ENCODE data around the gene PSAT1. TPM values are rescaled to one million over a fixed set of nuclear protein-coding genes. Genes with fewer than 3 reads are reported as not detected.
"Not testable (repeated sequence)": the region's sequence is repeated elsewhere in the genome, so short reads cannot be mapped to it uniquely, and the experiment has no call there.

PSAT1 gene
- polyA plus RNA-seq (ENCODE audit: insufficient read length), result 76.7 TPM
- long read RNA-seq, donor 1, transcript PSAT1-202 (9 exons, 2,188 nt), result major isoform, 28 of 29 reads
- long read RNA-seq, donor 1, partial matches to known transcripts, result 0 of 29 reads
- long read RNA-seq, donor 1, other reads (novel, unspliced or antisense), result 0 of 29 reads
- long read RNA-seq, donor 2, transcript PSAT1-202 (9 exons, 2,188 nt), result major isoform, 20 of 21 reads
- long read RNA-seq, donor 2, partial matches to known transcripts, result 0 of 21 reads
- long read RNA-seq, donor 2, other reads (novel, unspliced or antisense), result 0 of 21 reads
- long read RNA-seq, donor 3, transcript PSAT1-202 (9 exons, 2,188 nt), result major isoform, 16 of 28 reads
- long read RNA-seq, donor 3, partial matches to known transcripts, result 10 of 28 reads
- long read RNA-seq, donor 3, other reads (novel, unspliced or antisense), result 0 of 28 reads
- long read RNA-seq, donor 4, result 0 reads
- long read RNA-seq, donor 5, transcript PSAT1-202 (9 exons, 2,188 nt), result major isoform, 40 of 64 reads
- long read RNA-seq, donor 5, partial matches to known transcripts, result 21 of 64 reads
- long read RNA-seq, donor 5, other reads (novel, unspliced or antisense), result 0 of 64 reads
- long read RNA-seq, donor 6, transcript PSAT1-202 (9 exons, 2,188 nt), result major isoform, 30 of 32 reads
- long read RNA-seq, donor 6, partial matches to known transcripts, result 0 of 32 reads
- long read RNA-seq, donor 6, other reads (novel, unspliced or antisense), result 0 of 32 reads
- long read RNA-seq, donor 7, transcript PSAT1-202 (9 exons, 2,188 nt), result major isoform, 39 of 50 reads
- long read RNA-seq, donor 7, partial matches to known transcripts, result 10 of 50 reads
- long read RNA-seq, donor 7, other reads (novel, unspliced or antisense), result 0 of 50 reads
- long read RNA-seq, donor 8, transcript PSAT1-202 (9 exons, 2,188 nt), result major isoform, 6 of 6 reads
- long read RNA-seq, donor 8, partial matches to known transcripts, result 0 of 6 reads
- long read RNA-seq, donor 8, other reads (novel, unspliced or antisense), result 0 of 6 reads

- DNase-seq, result peak; percentile 89
Measured at GRCh38 chr9:78296893-78297671, at the start of gene PSAT1. Gene PSAT1, plus strand, starts transcription at chr9:78297125. Its CDS starts 86 bp downstream, at chr9:78297211.

GRCh38 chr9:78248635-78249034, 48.3 kb upstream of the PSAT1 start:
- no peak for DNase-seq

- no peak for DNase-seq
Measured at GRCh38 chr9:78249542-78249941, 47.4 kb upstream of the PSAT1 start.

- DNase-seq, result no peak
Measured at GRCh38 chr9:78252616-78253015, 44.3 kb upstream of the PSAT1 start.

DNA sequence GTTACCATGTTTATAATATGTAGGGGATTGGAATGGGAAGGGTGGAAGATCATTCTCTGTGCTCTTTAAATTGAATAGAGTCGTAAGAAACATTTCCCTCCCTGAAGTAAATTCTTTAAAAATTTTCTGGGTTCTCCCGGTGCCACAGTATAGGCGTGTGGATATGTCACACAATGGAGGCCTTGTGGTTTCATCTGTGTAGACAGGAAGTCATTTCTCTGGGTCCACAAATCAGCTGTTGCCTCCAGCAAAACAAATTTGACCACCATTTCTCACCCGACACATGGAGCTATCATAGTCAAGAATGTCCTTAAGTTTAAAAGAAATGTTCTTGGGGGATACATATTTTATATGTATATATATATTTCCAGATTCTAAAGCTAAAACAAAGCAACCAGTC, 43.6 kb upstream of the PSAT1 start:
- no peak for DNase-seq

GRCh38 chr9:78261403-78262001, 35.4 kb upstream of the PSAT1 start:
- DNase-seq, result peak; percentile 20

DNA sequence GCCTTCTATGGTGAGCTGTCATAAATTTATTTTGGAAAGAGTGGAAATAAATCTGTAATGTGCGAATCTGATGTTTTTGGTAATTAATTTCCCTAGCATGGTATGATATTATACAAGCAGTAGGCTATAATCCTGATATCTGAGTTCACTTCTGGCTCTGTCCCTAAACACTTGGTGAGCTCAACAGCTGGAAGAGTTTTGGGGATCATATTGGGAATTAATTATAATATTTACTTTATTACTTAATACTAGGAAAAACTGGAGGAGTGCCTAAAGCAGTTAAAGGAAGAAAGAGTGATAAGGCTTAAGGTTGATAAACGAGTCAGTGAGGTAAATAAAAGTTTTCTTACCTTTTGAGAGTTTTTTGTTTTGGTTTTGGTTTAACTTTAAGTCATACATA, 34.3 kb upstream of the PSAT1 start:
- DNase-seq, result no peak

DNA sequence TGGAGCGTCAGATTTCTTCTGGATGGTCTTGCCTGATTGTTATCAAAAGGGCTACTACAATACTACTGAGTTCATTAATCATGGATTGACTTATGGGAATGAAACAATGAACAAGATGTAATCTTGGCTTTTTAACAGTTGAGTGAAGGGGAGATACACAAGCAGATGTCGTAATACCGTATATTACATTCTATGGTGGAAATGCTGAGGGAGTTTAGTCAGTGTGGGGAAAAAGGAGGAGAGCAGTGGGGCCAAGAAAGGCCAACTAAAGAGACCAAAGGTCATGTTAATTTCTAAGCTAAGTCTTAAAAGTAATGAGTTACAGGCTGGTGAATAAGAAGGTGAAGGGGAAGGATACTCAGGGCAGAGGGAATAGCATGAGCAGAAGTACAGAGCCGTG, 29.0 kb upstream of the PSAT1 start:
- no peak for DNase-seq

DNA sequence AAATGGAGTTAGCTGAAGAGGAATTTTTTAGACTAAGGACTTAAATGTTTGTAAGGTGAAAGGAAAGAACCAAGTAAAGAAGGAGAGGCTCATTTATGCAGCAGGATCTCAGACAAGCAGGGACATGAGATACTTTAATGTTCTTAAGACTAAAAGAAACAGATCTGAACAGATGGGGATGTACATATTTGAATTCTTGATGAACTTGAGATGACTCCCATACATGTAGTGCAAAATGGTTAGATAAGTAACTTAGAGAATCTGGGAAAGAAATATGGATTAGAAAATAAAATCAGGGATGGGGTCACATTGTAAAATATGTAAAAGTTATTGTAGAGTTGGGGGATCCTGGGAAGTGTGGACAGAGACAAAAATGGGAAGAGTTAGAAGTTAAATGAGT, 27.1 kb upstream of the PSAT1 start:
- no peak for DNase-seq

GRCh38 chr9:78272307-78272706, 24.6 kb upstream of the PSAT1 start:
- no peak for DNase-seq

- no peak for DNase-seq
Measured at GRCh38 chr9:78273761-78274160, 23.2 kb upstream of the PSAT1 start.

GRCh38 chr9:78278177-78278777, 18.6 kb upstream of the PSAT1 start:
- no peak for DNase-seq

GRCh38 chr9:78278801-78279200, 18.1 kb upstream of the PSAT1 start:
- no peak for DNase-seq

DNA sequence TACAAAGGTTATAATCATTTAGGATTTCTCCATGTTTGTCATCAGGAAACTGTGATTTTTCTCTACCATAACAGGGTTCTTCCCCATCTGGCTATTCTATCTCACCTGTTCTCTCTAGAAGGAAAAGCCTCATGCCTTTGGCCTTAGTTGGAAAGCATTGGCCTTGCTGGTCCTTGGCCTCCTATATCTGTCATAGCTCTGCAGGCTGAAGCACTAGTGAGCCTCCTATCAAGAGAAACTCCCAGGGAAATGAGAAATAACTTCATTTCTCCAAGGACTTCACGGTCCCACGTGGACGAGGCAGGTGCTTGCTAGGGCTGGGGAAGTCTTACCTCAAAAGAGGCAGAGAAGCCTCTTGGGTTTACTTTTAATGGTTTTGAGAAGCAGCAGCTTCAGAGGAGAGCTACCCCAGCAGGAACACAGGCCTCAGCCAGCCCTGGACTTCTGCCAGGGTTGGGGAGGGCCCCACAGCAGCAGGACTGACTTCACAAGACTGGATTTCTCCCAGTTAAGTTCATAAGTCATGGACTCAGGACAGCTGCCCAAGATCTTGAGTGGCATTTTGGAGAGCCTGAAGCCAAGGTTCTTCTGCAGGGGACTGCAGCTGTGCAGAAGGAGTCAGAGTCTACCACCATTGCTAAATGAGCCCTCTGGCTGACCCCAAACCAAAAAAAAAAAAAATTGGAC, 15.8 kb upstream of the PSAT1 start:
- DNase-seq, result peak; percentile 74

DNA sequence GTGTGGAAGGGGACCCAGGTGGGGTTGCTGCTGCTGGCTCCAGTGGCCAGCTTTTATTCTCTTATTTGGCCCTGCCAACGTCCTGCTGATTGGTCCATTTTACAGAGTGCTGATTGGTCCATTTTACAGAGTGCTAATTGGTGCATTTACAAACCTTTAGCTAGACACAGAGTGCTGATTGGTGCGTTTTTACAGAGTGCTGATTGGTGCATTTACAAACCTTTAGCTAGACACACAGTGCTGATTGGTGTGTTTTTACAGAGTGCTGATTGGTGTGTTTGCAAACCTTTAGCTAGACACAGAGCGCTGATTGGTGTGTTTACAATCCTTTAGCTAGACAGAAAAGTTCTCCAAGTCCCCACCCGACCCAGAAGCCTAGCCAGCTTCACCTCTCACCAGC, 12.7 kb upstream of the PSAT1 start:
- not testable (repeated sequence) for DNase-seq

DNA sequence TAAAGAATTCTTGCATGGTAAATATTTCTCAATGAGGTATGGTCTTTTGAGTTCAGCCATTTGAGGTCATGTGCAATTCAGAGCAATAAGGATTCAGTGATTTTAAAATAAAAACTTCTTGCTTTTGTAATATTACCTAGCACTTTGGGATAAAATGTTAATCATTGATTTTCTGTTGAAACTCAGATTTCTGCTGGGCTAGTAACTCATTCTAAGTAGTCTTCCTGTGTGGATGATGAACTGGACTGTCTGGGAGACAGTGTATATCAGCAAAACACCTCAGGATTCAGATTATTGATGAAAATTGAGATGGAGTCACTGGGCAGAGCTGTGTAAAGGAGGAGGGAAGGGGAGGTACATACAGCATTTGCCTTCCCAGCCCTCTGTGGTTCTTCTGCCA, 10.8 kb upstream of the PSAT1 start:
- no peak for DNase-seq

- DNase-seq, result no peak
Measured at GRCh38 chr9:78286946-78287388, 10.0 kb upstream of the PSAT1 start.

GRCh38 chr9:78288214-78288892, 8.6 kb upstream of the PSAT1 start:
- no peak for DNase-seq

DNA sequence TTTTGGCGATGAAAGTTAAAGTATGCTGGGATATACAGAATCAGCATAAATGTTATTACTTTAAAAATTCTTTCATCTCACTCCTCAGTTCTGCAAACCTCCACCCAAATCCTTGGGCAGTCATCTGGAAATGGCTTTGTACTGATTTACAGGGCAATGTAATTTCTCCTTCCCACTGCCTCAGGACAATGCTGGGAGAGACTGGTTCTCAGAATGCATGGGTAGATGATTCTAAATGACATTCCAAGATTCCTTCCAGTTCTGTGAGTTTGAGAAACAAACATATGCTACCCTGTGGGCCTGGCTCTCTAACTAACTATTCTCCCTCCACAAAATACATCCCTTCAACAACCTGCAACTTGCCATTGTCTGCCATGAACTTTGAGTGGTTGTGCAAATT, 7.5 kb upstream of the PSAT1 start:
- DNase-seq, result no peak
